ENCODE results near the gene FAM53B.

The FAM53B gene

GRCh38 chr10:124677293-124677699 lies 66.9 kb downstream of the FAM53B start (continued):
- TF ChIP-seq PRDM6 (tag by site-specific recombination; IDR thresholded peaks at IDR 0.05) (no peak), ZNF473 (tag by site-specific recombination; IDR thresholded peaks at IDR 0.05) (no peak)

- Histone ChIP-seq H3K27ac (ENCODE audit: extremely low read depth, low read depth, low read length) (no peak overlapping the region), H3K36me3 (ENCODE audit: control insufficient read depth in 2 of 2, insufficient read depth in 1 of 2, low read length in 2 of 2) (peaks cover 0 to 23% of the 10 kb centered on the region in 2 experiments; a peak in 2 of 3 replicates), H3K4me1 (ENCODE audit: control insufficient read depth, insufficient read depth, low read length) (no peaks in the 10 kb centered on the region), H3K9me3 (ENCODE audit: control insufficient read depth, insufficient read depth, low read depth, low read length) (no peaks in the 10 kb centered on the region), H3K4me3 (ENCODE audit: low read depth, low read length) (no peak overlapping the region)
- ChIA-PET POLR2A (no interaction called here), CTCF (interaction anchor here (0.6 to 1.4 kb wide), 2 partner anchors 65 to 138 kb away, joined by 3 to 4 read pairs; no protein-coding TSS in a partner anchor)
- TF ChIP-seq GLIS2 (tag by site-specific recombination; IDR thresholded peaks at IDR 0.05) (0 out of 2 replicates have a peak, but pooled peaks have one; percentile 14), ZBTB49 (tag by site-specific recombination; IDR thresholded peaks at IDR 0.05; ENCODE audit: low read depth) (no peak)
These were observed 67.6 kb downstream of the FAM53B start for GRCh38 chr10:124676416-124677062.

GRCh38 chr10:124675824-124676223 lies 68.4 kb downstream of the FAM53B start:
- ChIA-PET POLR2A (no interaction called here), CTCF (interaction anchor here (0.6 to 1.4 kb wide), 2 partner anchors 65 to 138 kb away, joined by 3 to 4 read pairs; no protein-coding TSS in a partner anchor)
- peak; percentile 73; the same call in 1 of the 2 replicates for TF ChIP-seq ZNF23 (tag by site-specific recombination; IDR thresholded peaks at IDR 0.05; ENCODE audit: borderline replicate concordance)
- TF ChIP-seq OVOL3 (tag by site-specific recombination; IDR thresholded peaks at IDR 0.05) = no peak
- no peak for TF ChIP-seq PRDM4 (tag by site-specific recombination; IDR thresholded peaks at IDR 0.05)
- no peak for TF ChIP-seq ZNF639 (tag by site-specific recombination; IDR thresholded peaks at IDR 0.05)
- Histone ChIP-seq H3K4me1 (ENCODE audit: control insufficient read depth, insufficient read depth, low read length) (no peaks in the 10 kb centered on the region), H3K9me3 (ENCODE audit: control insufficient read depth, insufficient read depth, low read depth, low read length) (no peaks in the 10 kb centered on the region), H3K4me3 (ENCODE audit: low read depth, low read length) (no peak overlapping the region), H3K36me3 (ENCODE audit: control insufficient read depth in 2 of 2, insufficient read depth in 1 of 2, low read length in 2 of 2) (peaks cover 0 to 16% of the 10 kb centered on the region in 2 experiments; a peak in 2 of 3 replicates), H3K27ac (ENCODE audit: extremely low read depth, low read depth, low read length) (no peak overlapping the region)

GRCh38 chr10:124675261-124675660 lies 68.9 kb downstream of the FAM53B start:
- Histone ChIP-seq H3K36me3 (ENCODE audit: control insufficient read depth in 2 of 2, insufficient read depth in 1 of 2, low read length in 2 of 2) (peaks cover 0 to 10% of the 10 kb centered on the region in 2 experiments; a peak in 1 of 3 replicates), H3K27ac (ENCODE audit: extremely low read depth, low read depth, low read length) (no peak overlapping the region), H3K9me3 (ENCODE audit: control insufficient read depth, insufficient read depth, low read depth, low read length) (no peaks in the 10 kb centered on the region), H3K4me3 (ENCODE audit: low read depth, low read length) (no peak overlapping the region), H3K4me1 (ENCODE audit: control insufficient read depth, insufficient read depth, low read length) (no peaks in the 10 kb centered on the region)
- ChIA-PET CTCF (interaction anchor here (0.9 kb wide), 1 partner anchor 22 kb away, joined by 3 read pairs; no protein-coding TSS in a partner anchor), POLR2A (no interaction called here)
- 0 out of 2 replicates have a peak, but pooled peaks have one; percentile 25 for TF ChIP-seq SCRT2 (tag by site-specific recombination; IDR thresholded peaks at IDR 0.05)
- no peak for TF ChIP-seq ZNF76 (tag by site-specific recombination; IDR thresholded peaks at IDR 0.05; ENCODE audit: borderline replicate concordance, low read depth)
